Measurements from ENCODE around the gene HDAC4. TPM values are rescaled to one million over a fixed set of nuclear protein-coding genes. Genes with fewer than 3 reads are reported as not detected.

HDAC4 gene
- total RNA-seq, 2 experiments from 2014 or later = 30.0 to 35.8 TPM

DNA sequence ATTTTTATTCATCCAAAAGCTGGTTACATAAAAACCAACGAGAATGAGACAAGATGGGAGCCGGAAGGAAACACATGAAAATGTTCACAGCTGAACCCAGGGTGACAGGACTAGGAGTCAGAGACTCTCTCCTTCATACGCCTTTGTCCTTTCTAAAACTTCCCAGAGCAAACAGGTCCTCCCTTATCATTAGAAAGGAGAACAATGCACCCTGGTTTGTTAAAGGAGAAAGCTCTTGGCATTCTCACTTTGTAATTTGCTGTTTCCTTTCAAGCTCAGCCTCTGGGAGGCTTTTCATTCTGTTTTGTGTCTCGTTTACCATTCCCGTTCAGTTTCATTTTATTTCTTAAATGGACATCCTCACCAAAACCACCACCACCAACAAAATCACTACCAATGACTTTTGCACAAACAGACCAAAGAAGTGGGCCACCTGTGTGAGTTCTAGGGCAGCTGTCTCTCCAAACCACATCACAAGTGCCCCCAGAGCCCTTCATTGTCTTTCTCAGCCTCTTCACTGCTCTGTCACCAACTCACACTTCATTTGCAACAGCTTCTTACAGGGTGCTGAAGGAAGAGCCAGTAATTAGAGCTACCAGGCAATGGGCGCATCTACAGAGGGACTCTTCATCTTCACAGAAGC is 105.3 kb downstream of the HDAC4 start:
- intact Hi-C loops (cut with micrococcal nuclease) = loop anchor here (2.0 kb wide), 1 partner anchor 25 kb away; no protein-coding TSS in a partner anchor
- Mint-ChIP-seq H3K9me3 (no peaks in the 10 kb centered on the region), H3K27ac (no peak overlapping the region), H3K36me3 (peaks cover 3% of the 10 kb centered on the region), H3K4me3 (peak overlapping the region; percentile 46), H3K27me3 (peaks cover 17% of the 10 kb centered on the region), H3K4me1 (ENCODE audit: low read depth) (peaks cover 67% of the 10 kb centered on the region)
- ChIA-PET CTCF (interaction anchor here (0.6 to 2.4 kb wide), 6 partner anchors 21 to 151 kb away, joined by 3 to 9 read pairs (median 4); partner anchors contain the start of gene HDAC4), POLR2A (interaction anchor here (1.3 to 1.4 kb wide), 2 partner anchors 9 to 106 kb away, joined by 3 to 5 read pairs; partner anchors contain the start of gene HDAC4)
- no peak for DNase-seq

DNA sequence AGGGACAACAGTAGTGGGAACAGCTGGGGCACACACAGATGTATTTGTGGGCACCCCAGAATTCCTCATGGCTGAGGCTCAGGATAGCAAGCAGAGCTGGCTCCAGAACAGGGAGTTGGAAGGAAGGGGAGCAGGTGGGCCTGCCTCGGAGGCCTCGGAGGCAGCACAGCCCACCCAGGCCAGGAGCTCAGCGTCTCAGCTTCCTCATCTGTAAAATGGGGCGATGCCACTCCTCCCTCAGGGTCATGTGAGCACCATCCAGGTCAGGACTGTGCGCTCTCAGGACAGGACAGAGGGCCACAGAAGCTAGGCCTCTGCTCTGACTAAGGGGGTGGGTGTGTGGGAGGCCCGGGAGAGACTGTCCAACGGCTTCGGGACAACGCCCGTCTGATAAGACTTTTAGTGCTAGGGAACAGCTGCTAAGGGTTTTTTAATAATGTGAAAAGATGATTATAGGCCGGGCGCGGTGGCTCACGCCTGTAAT is 106.2 kb downstream of the HDAC4 start:
- H3K4me1 Mint-ChIP-seq (ENCODE audit: low read depth) = peaks cover 76% of the 10 kb centered on the region
- H3K36me3 Mint-ChIP-seq = peaks cover 3% of the 10 kb centered on the region
- H3K9me3 Mint-ChIP-seq = no peaks in the 10 kb centered on the region
- peak overlapping the region; percentile 60 for H3K4me3 Mint-ChIP-seq
- no peak for DNase-seq
- no peak overlapping the region for H3K27ac Mint-ChIP-seq
- peaks cover 15% of the 10 kb centered on the region for H3K27me3 Mint-ChIP-seq
- intact Hi-C loops (cut with micrococcal nuclease) = loop anchor here (2.0 kb wide), 1 partner anchor 26 kb away; no protein-coding TSS in a partner anchor
- CTCF ChIA-PET = interaction anchor here (0.5 to 2.4 kb wide), 12 partner anchors 9 to 1689 kb away, joined by 3 to 9 read pairs (median 4); no protein-coding TSS in a partner anchor
- POLR2A ChIA-PET = interaction anchor here (0.8 to 1.8 kb wide), 7 partner anchors 9 to 106 kb away, joined by 3 to 8 read pairs (median 3); partner anchors contain the start of gene HDAC4

DNA sequence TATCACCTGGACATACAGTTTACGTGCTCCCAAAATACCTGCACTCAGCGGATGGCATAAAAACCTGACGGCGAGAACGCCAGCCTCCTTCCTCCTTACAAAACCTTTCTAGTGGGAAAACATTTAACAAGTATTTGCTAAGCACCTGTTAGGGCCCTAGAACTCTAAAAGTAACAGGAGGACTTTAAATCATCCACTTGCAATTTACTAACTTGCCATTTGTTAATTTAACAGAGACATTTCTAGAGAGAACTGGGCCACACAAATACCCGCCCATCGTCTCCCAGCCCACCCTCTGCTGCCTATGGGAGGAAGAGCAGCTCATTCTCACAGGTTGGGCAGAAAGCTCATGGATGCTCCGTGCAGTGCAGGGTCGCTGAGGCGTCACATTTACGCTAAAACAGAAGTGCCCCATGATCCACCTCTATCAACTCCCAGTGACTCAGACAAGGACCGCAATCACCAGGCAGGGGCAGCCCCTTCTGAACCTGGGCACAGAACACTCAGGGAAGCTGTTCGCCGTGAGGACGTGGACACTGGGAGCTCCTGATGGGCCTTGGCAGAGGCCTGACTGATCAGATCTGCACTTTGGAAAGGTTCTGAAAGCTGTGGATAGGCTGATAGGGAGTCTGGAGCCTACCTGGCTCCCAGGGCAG is 106.9 kb downstream of the HDAC4 start:
- H3K4me1 Mint-ChIP-seq (ENCODE audit: low read depth) = peaks cover 77% of the 10 kb centered on the region
- POLR2A ChIA-PET = interaction anchor here (0.6 to 1.8 kb wide), 7 partner anchors 8 to 107 kb away, joined by 3 to 8 read pairs (median 3); partner anchors contain the start of gene HDAC4
- H3K36me3 Mint-ChIP-seq = peaks cover 2% of the 10 kb centered on the region
- intact Hi-C loops (cut with micrococcal nuclease) = loop anchor here (2.0 kb wide), 1 partner anchor 27 kb away; no protein-coding TSS in a partner anchor
- CTCF ChIA-PET = interaction anchor here (0.5 to 1.5 kb wide), 12 partner anchors 10 to 1688 kb away, joined by 3 to 5 read pairs (median 4); no protein-coding TSS in a partner anchor
- peak overlapping the region; percentile 60 for H3K4me3 Mint-ChIP-seq
- H3K27me3 Mint-ChIP-seq = peaks cover 15% of the 10 kb centered on the region
- peak; percentile 88 for DNase-seq
- no peaks in the 10 kb centered on the region for H3K9me3 Mint-ChIP-seq
- H3K27ac Mint-ChIP-seq = peak overlapping the region; percentile 49

DNA sequence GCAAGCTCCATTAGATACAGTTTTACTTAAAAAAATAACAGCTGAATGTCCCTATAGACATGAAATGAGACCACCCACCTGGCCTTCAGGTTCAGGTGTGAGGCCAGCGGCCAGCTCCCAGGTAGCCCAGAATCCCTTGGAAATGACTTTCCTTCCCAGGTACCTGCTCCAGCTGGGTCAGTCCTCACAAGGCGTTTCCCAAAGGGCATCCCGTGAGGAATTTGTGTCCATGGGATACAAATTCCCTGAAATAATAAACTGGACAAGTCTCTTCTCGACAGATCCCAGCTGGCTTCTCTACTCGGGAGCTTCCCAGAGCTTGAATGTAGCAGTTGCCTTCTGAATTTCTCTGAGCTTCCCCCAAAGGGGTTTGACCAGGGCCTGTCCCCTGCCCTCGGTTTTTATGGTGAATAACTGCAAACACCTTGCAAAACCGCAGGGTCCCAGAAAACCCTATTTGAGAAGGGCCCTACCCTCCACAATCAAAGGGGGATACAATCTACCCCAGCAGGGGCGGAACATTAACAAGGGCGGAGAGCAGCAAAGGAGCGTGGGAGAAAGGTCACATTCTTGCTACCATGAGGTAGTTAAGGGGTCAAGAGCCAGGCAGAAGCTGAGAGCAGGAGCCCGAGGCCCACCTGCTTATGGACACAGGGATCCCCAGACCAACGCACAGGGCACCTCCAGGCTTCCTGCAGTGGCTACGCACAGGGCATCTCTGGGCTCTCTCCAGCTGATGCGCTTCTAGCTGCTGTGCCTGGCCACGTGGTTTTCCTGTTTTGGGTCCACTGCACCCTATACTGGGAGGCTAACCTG is 107.7 kb downstream of the HDAC4 start:
- peaks cover 15% of the 10 kb centered on the region for H3K27me3 Mint-ChIP-seq
- H3K4me3 Mint-ChIP-seq = no peak overlapping the region
- peaks cover 2% of the 10 kb centered on the region for H3K36me3 Mint-ChIP-seq
- no peaks in the 10 kb centered on the region for H3K9me3 Mint-ChIP-seq
- no peak for DNase-seq
- H3K27ac Mint-ChIP-seq = no peak overlapping the region
- H3K4me1 Mint-ChIP-seq (ENCODE audit: low read depth) = peaks cover 77% of the 10 kb centered on the region
- intact Hi-C loops (cut with micrococcal nuclease) = no loop called here
- CTCF ChIA-PET = interaction anchor here (0.5 to 2.1 kb wide), 6 partner anchors 11 to 699 kb away, joined by 3 to 9 read pairs (median 4); no protein-coding TSS in a partner anchor
- POLR2A ChIA-PET = interaction anchor here (0.6 to 1.8 kb wide), 6 partner anchors 8 to 695 kb away, joined by 3 to 8 read pairs (median 3); partner anchors contain the start of gene HDAC4

DNA sequence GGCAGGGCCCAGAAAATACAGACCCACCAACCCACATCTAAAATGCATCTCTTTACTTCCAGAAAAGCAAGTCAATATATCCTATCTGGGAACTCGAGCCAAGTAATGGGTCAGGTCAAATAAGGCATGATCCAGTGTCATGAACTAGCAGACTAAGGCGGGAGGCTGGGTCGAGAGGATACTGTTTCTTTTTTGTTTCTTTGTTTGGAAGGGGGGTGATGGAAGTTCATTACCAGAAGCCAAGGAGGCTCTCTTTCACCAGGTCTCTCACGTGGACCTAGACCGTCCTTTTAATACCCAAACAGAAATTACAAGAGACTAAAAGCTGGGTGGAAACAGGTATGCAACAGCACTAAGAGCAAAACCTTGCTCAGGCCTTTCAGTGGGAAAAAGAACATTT is 108.3 kb downstream of the HDAC4 start:
- H3K36me3 Mint-ChIP-seq = peaks cover 2% of the 10 kb centered on the region
- H3K9me3 Mint-ChIP-seq = no peaks in the 10 kb centered on the region
- H3K27ac Mint-ChIP-seq = no peak overlapping the region
- ChIA-PET POLR2A (interaction anchor here (0.6 to 1.4 kb wide), 2 partner anchors 26 to 696 kb away, joined by 3 read pairs; no protein-coding TSS in a partner anchor), CTCF (interaction anchor here (2.1 kb wide), 1 partner anchor 18 kb away, joined by 9 read pairs; no protein-coding TSS in a partner anchor)
- no peak for DNase-seq
- H3K4me1 Mint-ChIP-seq (ENCODE audit: low read depth) = peaks cover 77% of the 10 kb centered on the region
- H3K4me3 Mint-ChIP-seq = no peak overlapping the region
- intact Hi-C loops (cut with micrococcal nuclease) = no loop called here
- peaks cover 16% of the 10 kb centered on the region for H3K27me3 Mint-ChIP-seq

DNA sequence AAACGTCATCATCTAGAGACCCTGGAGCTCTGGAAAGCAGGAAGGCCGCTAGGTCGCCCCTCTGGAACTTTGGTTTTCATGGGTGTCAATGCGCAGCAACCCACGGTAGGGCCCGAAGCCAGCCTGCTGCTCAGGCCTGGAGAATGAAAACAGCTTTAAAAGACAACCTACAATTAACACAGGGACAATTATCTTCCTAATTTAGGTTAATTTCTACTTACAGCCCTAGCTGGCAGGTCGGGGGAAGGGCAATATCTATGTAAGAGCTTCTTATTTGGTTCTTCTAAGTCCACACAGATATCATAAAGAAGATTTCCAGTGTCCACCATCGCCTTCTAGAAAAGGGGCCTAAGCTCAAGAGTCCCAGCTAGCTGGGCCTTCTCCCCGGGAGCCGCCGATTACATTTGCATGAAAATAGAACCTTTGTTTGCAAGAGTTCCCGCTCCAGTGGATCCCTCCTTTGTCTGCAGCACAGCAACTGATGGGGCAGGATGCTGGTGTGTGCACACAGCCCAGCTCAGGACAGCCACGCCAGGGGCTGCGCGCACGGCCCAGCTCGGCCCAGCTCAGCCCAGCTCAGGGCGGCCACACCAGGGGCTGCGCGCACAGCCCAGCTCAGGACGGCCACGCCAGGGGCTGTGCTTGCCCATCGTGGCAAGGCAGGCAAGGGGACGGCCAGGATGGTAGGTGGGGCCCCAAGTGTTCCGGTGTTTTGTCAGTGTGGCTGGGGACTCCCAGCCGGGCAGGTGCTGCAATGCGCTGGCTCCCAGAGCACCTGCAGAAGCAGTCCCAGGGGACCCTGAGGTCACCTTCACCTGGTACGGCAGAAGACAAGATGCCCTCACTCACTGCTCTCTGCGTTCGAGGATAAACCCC is 109.1 kb downstream of the HDAC4 start:
- Mint-ChIP-seq H3K27ac (no peak overlapping the region), H3K4me1 (ENCODE audit: low read depth) (peaks cover 78% of the 10 kb centered on the region), H3K27me3 (peaks cover 20% of the 10 kb centered on the region), H3K9me3 (no peaks in the 10 kb centered on the region), H3K36me3 (peaks cover 2% of the 10 kb centered on the region), H3K4me3 (no peak overlapping the region)
- intact Hi-C loops (cut with micrococcal nuclease) = no loop called here
- no peak for DNase-seq
- CTCF ChIA-PET = interaction anchor here (0.8 to 2.1 kb wide), 2 partner anchors 12 to 17 kb away, joined by 4 to 9 read pairs; no protein-coding TSS in a partner anchor
- POLR2A ChIA-PET = interaction anchor here (1.4 kb wide), 1 partner anchor 25 kb away, joined by 3 read pairs; no protein-coding TSS in a partner anchor

DNA sequence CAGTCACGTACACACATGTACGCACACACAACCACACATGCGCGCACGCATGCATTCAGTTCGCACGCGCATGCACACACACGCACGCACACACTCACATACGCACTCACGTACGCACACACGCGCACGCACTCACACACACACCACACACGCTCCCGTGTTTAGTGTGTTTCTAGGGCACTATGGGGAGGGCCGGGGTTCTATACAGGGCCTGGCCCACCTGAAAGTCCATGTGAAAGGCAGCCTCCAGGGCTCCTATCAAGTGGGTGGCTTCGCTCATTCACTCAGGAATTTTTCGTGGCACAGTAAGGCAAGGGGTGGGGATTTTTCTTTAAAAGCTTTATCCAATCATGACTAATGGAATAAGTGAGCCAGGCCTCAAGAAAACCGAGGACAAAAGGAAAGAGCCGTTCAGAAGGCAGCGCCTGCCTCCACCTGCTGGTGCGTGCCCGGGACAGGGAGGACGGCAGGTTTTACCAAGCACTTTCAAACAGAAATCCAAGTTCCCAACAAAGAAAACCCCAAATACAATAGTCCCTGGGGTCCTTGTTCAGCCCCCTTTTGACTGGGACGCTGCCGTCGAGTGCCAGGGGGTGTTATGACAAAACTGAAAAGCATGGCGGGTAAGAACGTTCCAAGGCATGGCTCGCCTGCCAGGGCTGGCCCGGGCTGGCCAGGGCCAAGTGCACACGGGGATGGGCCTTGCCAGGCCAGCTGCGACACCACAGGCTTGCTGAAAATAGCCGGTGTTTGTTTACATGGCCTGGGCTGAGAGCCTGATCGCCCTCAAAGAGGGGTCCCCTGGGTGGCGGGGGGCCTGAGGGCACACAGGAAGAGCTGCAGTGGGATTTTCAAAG is 110.0 kb downstream of the HDAC4 start:
- ChIA-PET POLR2A (no interaction called here), CTCF (no interaction called here)
- intact Hi-C loops (cut with micrococcal nuclease) = no loop called here
- no peaks in the 10 kb centered on the region for H3K9me3 Mint-ChIP-seq
- H3K4me3 Mint-ChIP-seq = no peak overlapping the region
- peaks cover 13% of the 10 kb centered on the region for H3K27me3 Mint-ChIP-seq
- peaks cover 2% of the 10 kb centered on the region for H3K36me3 Mint-ChIP-seq
- peaks cover 78% of the 10 kb centered on the region for H3K4me1 Mint-ChIP-seq (ENCODE audit: low read depth)
- no peak overlapping the region for H3K27ac Mint-ChIP-seq
- no peak for DNase-seq

DNA sequence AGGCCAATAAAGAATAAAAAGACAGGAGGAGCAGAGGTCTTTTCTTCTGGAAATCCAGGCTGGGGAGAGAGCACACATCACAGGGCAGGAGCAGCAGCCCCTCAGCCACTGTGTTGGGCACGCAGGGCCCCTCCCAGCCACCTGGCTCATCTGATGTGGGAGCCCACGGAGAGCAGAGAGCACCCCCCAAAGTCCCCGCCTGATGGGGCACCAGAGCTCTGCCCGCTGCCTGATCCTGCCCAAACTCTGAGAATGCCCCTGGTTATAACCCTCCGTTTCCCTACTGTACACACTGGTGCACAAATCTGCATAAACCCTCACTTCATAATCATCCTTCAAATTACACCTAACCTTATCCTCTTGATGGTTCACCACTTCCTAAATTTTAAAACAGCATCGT is 111.3 kb downstream of the HDAC4 start:
- peaks cover 9% of the 10 kb centered on the region for H3K27me3 Mint-ChIP-seq
- POLR2A ChIA-PET = interaction anchor here (0.9 to 1.0 kb wide), 2 partner anchors 9 to 14 kb away, joined by 3 to 5 read pairs; no protein-coding TSS in a partner anchor

DNA sequence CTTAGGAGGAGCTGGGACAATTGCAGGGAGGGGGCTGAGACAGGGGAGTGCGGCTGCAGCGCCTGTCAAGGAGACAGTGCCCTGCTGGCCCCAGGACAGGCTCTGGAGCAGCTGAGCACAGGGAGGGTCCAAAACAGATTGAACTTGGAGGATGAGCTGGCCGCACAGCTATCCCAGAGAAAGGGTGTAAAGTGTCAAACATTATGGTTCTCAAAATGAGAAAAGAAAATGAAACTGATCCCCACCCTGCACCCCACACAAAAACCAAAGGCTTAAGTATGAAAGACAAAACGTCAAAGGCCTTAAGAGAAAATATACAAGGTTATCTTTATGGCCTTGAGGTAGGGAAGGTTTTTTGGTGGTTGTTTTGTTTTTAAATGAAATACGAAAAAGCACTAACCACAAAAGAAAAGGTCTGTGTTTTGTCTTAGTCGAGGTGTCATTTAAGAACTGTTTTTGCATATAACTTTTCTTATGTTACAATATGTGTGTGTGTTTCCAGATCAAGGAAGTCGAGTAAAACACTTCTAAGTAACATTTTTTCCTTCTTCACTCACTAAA is 111.8 kb downstream of the HDAC4 start:
- ChIA-PET POLR2A (interaction anchor here (0.7 to 1.0 kb wide), 3 partner anchors 9 to 15 kb away, joined by 3 to 5 read pairs (median 3); no protein-coding TSS in a partner anchor), CTCF (interaction anchor here (0.6 to 2.0 kb wide), 8 partner anchors 9 to 145 kb away, joined by 3 to 6 read pairs (median 3); no protein-coding TSS in a partner anchor)
- peak; percentile 70 for DNase-seq
- Mint-ChIP-seq H3K36me3 (peaks cover 2% of the 10 kb centered on the region), H3K4me1 (ENCODE audit: low read depth) (peaks cover 80% of the 10 kb centered on the region), H3K4me3 (peak overlapping the region; percentile 44), H3K27ac (peak overlapping the region; percentile 82), H3K27me3 (peaks cover 9% of the 10 kb centered on the region), H3K9me3 (no peaks in the 10 kb centered on the region)
- intact Hi-C loops (cut with micrococcal nuclease) = loop anchor here (1.0 to 10.0 kb wide), 9 partner anchors 9 to 336 kb away; no protein-coding TSS in a partner anchor

More for the DNA sequence above, 111.3 kb downstream of the HDAC4 start:
- Mint-ChIP-seq H3K4me1 (ENCODE audit: low read depth) (peaks cover 81% of the 10 kb centered on the region), H3K9me3 (no peaks in the 10 kb centered on the region), H3K36me3 (peaks cover 2% of the 10 kb centered on the region), H3K4me3 (peak overlapping the region; percentile 44), H3K27ac (peak overlapping the region; percentile 82)
- intact Hi-C loops (cut with micrococcal nuclease) = loop anchor here (1.0 to 10.0 kb wide), 9 partner anchors 9 to 335 kb away; no protein-coding TSS in a partner anchor
- peak; percentile 43 for DNase-seq
- CTCF ChIA-PET = interaction anchor here (0.6 to 2.0 kb wide), 6 partner anchors 9 to 146 kb away, joined by 3 to 6 read pairs (median 4); no protein-coding TSS in a partner anchor

All from activated CD4-positive, alpha-beta memory T cell treated with anti-CD3 and anti-CD28 coated beads for 36 hours (primary cell).